ENCODE results near the gene TANC1.
A peak's percentile ranks its signal among the peaks of the same experiment; 100 is the strongest.

Gene TANC1

GRCh38 chr2:158967731-158968395 is 577 bp upstream of the TANC1 start:
- Mint-ChIP-seq H3K27ac (peak overlapping the region; percentile 100), H3K27me3 (ENCODE audit: low read depth, poor library complexity) (peaks cover 3% of the 10 kb centered on the region), H3K36me3 (ENCODE audit: low read depth) (peaks cover 6% of the 10 kb centered on the region), H3K9me3 (no peaks in the 10 kb centered on the region), H3K4me3 (peak overlapping the region; percentile 89), H3K4me1 (peaks cover 85% of the 10 kb centered on the region)
- DNase-seq: peak; percentile 66
- no peak for TF ChIP-seq CTCF (IDR thresholded peaks at IDR 0.05)

GRCh38 chr2:158969162-158969714 is 798 bp downstream of the TANC1 start:
- peak overlapping the region; percentile 96 for H3K4me3 Mint-ChIP-seq
- H3K27ac Mint-ChIP-seq: peak overlapping the region; percentile 98
- H3K4me1 Mint-ChIP-seq: peaks cover 85% of the 10 kb centered on the region
- no peak for TF ChIP-seq CTCF (IDR thresholded peaks at IDR 0.05)
- no peak for DNase-seq
- H3K9me3 Mint-ChIP-seq: no peaks in the 10 kb centered on the region
- H3K36me3 Mint-ChIP-seq (ENCODE audit: low read depth): peaks cover 13% of the 10 kb centered on the region
- H3K27me3 Mint-ChIP-seq (ENCODE audit: low read depth, poor library complexity): peaks cover 3% of the 10 kb centered on the region

- no peak for TF ChIP-seq CTCF (IDR thresholded peaks at IDR 0.05)
- no peaks in the 10 kb centered on the region for H3K9me3 Mint-ChIP-seq
- H3K4me1 Mint-ChIP-seq: peaks cover 79% of the 10 kb centered on the region
- peak; percentile 41 for DNase-seq
- peak overlapping the region; percentile 98 for H3K27ac Mint-ChIP-seq
- H3K36me3 Mint-ChIP-seq (ENCODE audit: low read depth): peaks cover 13% of the 10 kb centered on the region
- H3K27me3 Mint-ChIP-seq (ENCODE audit: low read depth, poor library complexity): peaks cover 3% of the 10 kb centered on the region
- peak overlapping the region; percentile 96 for H3K4me3 Mint-ChIP-seq
Measured at GRCh38 chr2:158969715-158970240, 1.3 kb downstream of the TANC1 start.

DNA sequence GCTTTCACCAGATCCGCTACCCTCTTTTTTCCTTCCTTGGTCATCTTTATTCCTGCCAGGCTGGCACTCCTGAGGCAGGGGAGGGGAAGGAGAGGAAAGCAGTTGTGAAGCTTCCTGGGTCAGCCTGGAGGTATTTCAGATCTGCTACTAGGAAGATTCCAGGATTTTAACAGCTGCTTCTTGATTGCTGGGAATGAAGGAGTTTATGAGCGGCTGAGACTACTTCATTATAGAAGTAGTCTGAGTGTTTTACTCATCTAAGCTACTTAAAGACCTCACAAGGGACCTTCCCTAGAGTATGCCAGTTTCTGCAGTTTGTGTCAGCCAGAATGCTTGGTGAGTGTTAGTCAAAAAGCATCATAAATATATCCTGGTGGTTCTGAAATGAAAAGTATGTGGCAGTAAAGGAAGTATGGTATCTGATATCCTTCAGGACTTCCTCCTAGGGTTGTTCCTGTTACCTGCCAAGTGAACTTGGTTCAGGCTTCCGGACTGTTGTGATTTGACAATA is 1.9 kb downstream of the TANC1 start:
- Mint-ChIP-seq H3K36me3 (ENCODE audit: low read depth) (peaks cover 17% of the 10 kb centered on the region), H3K4me3 (peak overlapping the region; percentile 96), H3K27me3 (ENCODE audit: low read depth, poor library complexity) (peaks cover 3% of the 10 kb centered on the region), H3K4me1 (peaks cover 74% of the 10 kb centered on the region), H3K27ac (peak overlapping the region; percentile 98), H3K9me3 (no peaks in the 10 kb centered on the region)
- no peak for TF ChIP-seq CTCF (IDR thresholded peaks at IDR 0.05)
- no peak for DNase-seq

DNA sequence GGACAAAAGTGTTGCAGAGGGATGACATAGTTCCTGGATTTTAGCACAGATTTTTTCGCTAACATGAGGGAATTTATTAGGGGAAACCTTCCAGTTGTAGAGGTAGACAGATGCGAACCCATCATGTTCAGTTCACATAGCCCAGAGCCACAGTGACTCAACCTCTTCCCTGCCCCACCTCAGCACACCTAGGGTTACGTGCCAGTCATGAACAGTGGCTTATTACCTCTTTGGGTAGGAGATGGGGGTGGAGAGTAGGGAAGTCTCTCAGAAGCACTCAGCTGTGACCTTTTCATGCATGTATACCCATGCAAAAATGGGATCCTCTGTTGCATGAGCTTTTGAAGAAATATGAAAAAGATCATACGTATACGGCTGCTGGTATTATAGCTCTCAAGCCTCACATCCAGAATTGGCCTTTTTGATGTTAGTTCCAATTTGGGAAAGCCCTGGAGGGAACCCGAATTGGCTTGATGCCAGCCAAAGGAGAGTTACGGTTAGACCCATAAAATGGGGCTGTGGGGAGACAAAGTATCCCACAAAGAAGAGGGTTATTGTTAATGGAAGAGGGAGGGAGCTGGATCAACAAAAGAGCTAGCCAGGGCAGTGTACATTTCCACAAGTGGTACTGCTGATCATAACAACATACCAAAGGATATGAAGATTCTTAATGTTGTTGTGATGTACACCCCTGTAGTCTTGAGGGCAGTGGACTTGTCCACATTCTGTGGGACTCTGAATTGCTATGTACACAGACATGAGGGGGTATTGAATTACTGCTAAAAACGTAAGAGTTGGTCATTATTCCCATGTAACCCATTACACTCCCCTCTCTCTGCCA is 4.9 kb downstream of the TANC1 start:
- Mint-ChIP-seq H3K36me3 (ENCODE audit: low read depth) (peaks cover 33% of the 10 kb centered on the region), H3K4me3 (peak overlapping the region; percentile 96), H3K27ac (peak overlapping the region; percentile 47), H3K27me3 (ENCODE audit: low read depth, poor library complexity) (peaks cover 3% of the 10 kb centered on the region), H3K4me1 (peaks cover 56% of the 10 kb centered on the region), H3K9me3 (peaks cover 5% of the 10 kb centered on the region)
- TF ChIP-seq CTCF (IDR thresholded peaks at IDR 0.05): no peak
- DNase-seq: no peak
